Measurements from ENCODE around the gene IFT20. TPM values are rescaled to one million over a fixed set of nuclear protein-coding genes. Genes with fewer than 3 reads are reported as not detected.
A peak's percentile ranks its signal among the peaks of the same experiment; 100 is the strongest.

Gene IFT20
- total and polyA plus RNA-seq, 2 of the 13 experiments (the other 11 are each of a cell fraction or from before 2014, with no cell fraction given): 28.0 to 37.8 TPM

DNA sequence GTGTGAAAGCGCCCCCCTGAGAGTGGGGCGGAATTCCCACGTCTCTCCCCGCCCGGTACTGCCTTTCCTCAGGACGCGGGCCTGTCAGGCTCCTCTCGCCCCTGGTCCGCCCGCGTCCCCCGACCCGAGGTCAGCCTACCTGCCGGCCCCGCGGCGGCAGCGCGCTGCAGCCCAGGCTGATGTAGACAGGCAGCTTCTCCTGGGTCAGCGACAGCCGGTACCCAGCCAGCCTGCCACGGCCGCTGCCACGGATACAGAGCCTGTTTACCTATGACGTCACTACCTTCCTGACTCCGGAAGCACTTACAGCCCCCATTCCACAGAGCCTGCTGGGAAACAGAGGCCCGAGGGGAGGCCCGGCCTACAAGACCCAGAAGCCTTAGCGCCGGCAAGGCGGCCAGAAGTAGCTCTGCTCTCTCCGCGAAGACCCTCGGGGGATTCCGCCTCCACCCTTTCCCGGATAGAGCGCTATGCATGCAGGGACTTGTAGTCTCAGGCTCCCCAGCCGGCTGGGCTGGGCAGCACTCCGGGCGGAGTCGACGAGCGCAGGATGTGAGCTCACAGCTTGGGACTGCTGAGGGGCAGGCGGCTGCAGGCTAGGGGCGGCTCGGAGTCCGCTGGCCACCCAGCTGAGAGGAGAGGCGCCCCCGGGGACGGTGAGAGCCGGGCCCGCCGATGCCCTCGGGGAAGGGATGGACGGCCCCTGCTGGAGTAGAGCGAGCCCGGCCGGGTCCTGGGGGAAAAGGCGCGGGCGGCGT, at the start of gene IFT20, which contains the start of gene TNFAIP1 (continued):
- TF ChIP-seq, protein P1, sequence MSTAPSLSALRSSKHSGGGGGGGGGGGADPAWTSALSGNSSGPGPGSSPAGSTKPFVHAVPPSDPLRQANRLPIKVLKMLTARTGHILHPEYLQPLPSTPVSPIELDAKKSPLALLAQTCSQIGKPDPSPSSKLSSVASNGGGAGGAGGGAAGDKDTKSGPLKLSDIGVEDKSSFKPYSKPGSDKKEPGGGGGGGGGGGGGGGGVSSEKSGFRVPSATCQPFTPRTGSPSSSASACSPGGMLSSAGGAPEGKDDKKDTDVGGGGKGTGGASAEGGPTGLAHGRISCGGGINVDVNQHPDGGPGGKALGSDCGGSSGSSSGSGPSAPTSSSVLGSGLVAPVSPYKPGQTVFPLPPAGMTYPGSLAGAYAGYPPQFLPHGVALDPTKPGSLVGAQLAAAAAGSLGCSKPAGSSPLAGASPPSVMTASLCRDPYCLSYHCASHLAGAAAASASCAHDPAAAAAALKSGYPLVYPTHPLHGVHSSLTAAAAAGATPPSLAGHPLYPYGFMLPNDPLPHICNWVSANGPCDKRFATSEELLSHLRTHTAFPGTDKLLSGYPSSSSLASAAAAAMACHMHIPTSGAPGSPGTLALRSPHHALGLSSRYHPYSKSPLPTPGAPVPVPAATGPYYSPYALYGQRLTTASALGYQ (CRISPR knock-in tag; IDR thresholded peaks at IDR 0.05): peak; percentile 81; the same call in 1 of the 2 replicates
- TF ChIP-seq, protein P2, sequence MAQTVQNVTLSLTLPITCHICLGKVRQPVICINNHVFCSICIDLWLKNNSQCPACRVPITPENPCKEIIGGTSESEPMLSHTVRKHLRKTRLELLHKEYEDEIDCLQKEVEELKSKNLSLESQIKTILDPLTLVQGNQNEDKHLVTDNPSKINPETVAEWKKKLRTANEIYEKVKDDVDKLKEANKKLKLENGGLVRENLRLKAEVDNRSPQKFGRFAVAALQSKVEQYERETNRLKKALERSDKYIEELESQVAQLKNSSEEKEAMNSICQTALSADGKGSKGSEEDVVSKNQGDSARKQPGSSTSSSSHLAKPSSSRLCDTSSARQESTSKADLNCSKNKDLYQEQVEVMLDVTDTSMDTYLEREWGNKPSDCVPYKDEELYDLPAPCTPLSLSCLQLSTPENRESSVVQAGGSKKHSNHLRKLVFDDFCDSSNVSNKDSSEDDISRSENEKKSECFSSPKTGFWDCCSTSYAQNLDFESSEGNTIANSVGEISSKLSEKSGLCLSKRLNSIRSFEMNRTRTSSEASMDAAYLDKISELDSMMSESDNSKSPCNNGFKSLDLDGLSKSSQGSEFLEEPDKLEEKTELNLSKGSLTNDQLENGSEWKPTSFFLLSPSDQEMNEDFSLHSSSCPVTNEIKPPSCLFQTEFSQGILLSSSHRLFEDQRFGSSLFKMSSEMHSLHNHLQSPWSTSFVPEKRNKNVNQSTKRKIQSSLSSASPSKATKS (CRISPR knock-in tag; IDR thresholded peaks at IDR 0.05): peak; percentile 94; the same call in 1 of the 2 replicates
- TF ChIP-seq ZNF557 (CRISPR knock-in tag; IDR thresholded peaks at IDR 0.05): 0 out of 2 replicates have a peak, but pooled peaks have one; percentile 15
- no peak for TF ChIP-seq ZNF773 (CRISPR knock-in tag; IDR thresholded peaks at IDR 0.05; ENCODE audit: borderline replicate concordance)
- TF ChIP-seq SMAD3 (CRISPR knock-in tag; IDR thresholded peaks at IDR 0.05): peak; percentile 84; the same call in 1 of the 2 replicates
- peak; percentile 91 for TF ChIP-seq XRCC5 (optimal IDR thresholded peaks at IDR 0.05; ENCODE audit: low read length)
- peak; percentile 94 for TF ChIP-seq ZNF501 (CRISPR knock-in tag; IDR thresholded peaks at IDR 0.05)
- peak; percentile 90 for TF ChIP-seq SUZ12 (IDR thresholded peaks at IDR 0.05; ENCODE audit: low read depth, low read length)
- TF ChIP-seq POGZ (CRISPR knock-in tag; IDR thresholded peaks at IDR 0.05): peak; percentile 70
- TF ChIP-seq MED1 (CRISPR knock-in tag; IDR thresholded peaks at IDR 0.05): peak; percentile 53; the same call in 1 of the 2 replicates
- peak; percentile 67; the same call in 1 of the 2 replicates for TF ChIP-seq ZNF766 (CRISPR knock-in tag; IDR thresholded peaks at IDR 0.05; ENCODE audit: borderline replicate concordance)
- peak; percentile 95 for TF ChIP-seq IRF2 (CRISPR knock-in tag; IDR thresholded peaks at IDR 0.05)
- peak; percentile 38; the same call in 1 of the 2 replicates for TF ChIP-seq ZNF839 (CRISPR knock-in tag; IDR thresholded peaks at IDR 0.05; ENCODE audit: borderline replicate concordance)
- peak; percentile 49; the same call in 1 of the 2 replicates for TF ChIP-seq DPF2 (CRISPR knock-in tag; IDR thresholded peaks at IDR 0.05; ENCODE audit: borderline replicate concordance, low read depth)
- peak; percentile 99 for TF ChIP-seq FOXA3 (CRISPR knock-in tag; IDR thresholded peaks at IDR 0.05)
- 0 out of 2 replicates have a peak, but pooled peaks have one; percentile 43 for TF ChIP-seq ZNF234 (CRISPR knock-in tag; conservative IDR thresholded peaks at IDR 0.05)
- TF ChIP-seq, protein P3, sequence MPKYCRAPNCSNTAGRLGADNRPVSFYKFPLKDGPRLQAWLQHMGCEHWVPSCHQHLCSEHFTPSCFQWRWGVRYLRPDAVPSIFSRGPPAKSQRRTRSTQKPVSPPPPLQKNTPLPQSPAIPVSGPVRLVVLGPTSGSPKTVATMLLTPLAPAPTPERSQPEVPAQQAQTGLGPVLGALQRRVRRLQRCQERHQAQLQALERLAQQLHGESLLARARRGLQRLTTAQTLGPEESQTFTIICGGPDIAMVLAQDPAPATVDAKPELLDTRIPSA (CRISPR knock-in tag; IDR thresholded peaks at IDR 0.05; ENCODE audit: borderline replicate concordance): peak; percentile 53; the same call in 1 of the 2 replicates
- peak; percentile 70 for TF ChIP-seq SP2 (CRISPR knock-in tag; IDR thresholded peaks at IDR 0.05)
- TF ChIP-seq ZNF441 (CRISPR knock-in tag; IDR thresholded peaks at IDR 0.05; ENCODE audit: borderline replicate concordance): peak; percentile 86; the same call in 1 of the 2 replicates
- TF ChIP-seq, protein P4, sequence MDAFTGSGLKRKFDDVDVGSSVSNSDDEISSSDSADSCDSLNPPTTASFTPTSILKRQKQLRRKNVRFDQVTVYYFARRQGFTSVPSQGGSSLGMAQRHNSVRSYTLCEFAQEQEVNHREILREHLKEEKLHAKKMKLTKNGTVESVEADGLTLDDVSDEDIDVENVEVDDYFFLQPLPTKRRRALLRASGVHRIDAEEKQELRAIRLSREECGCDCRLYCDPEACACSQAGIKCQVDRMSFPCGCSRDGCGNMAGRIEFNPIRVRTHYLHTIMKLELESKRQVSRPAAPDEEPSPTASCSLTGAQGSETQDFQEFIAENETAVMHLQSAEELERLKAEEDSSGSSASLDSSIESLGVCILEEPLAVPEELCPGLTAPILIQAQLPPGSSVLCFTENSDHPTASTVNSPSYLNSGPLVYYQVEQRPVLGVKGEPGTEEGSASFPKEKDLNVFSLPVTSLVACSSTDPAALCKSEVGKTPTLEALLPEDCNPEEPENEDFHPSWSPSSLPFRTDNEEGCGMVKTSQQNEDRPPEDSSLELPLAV (CRISPR knock-in tag; conservative IDR thresholded peaks at IDR 0.05; ENCODE audit: low read depth): no peak
- peak; percentile 82; the same call in 1 of the 2 replicates for TF ChIP-seq RFX5 (IDR thresholded peaks at IDR 0.05; ENCODE audit: low read depth, low read length)
- TF ChIP-seq ZNF333 (CRISPR knock-in tag; IDR thresholded peaks at IDR 0.05; ENCODE audit: borderline replicate concordance): 0 out of 2 replicates have a peak, but pooled peaks have one; percentile 27
- TF ChIP-seq KLF6 (CRISPR knock-in tag; IDR thresholded peaks at IDR 0.05): no peak; the same call in 1 of the 2 replicates
- peak; percentile 35 for TF ChIP-seq SP5 (CRISPR knock-in tag; IDR thresholded peaks at IDR 0.05; ENCODE audit: borderline replicate concordance, low read depth)

Data from HepG2 (cell line).